CD4-positive, alpha-beta memory T cell (primary cell): ENCODE results near the gene AGO1. TPM values are rescaled to one million over a fixed set of nuclear protein-coding genes. Genes with fewer than 3 reads are reported as not detected.
"Not testable (repeated sequence)": the region's sequence is repeated elsewhere in the genome, so short reads cannot be mapped to it uniquely, and the experiment has no call there.

Source experiments
- CTCF ChIA-PET: fragments of 350-600 bp; sonication (Branson Sonifier 250); formaldehyde crosslinking; loops from one replicate; lab custom pipeline; 2021; ENCODE audit warnings: inconsistent platforms; ENCODE audit not compliant: partially characterized antibody; lab: Charles Lee
- POLR2A ChIA-PET: fragments of 350-600 bp; sonication (Branson Sonifier 250); formaldehyde crosslinking; loops from one replicate; lab custom pipeline; 2021; ENCODE audit not compliant: partially characterized antibody; lab: Charles Lee
- DNase-seq, 5 donors: peaks; one replicate each; pipeline versions ENCODE4 v3.0.0 to v3.0.0-alpha.2; 2020 to 2022; ENCODE audit warnings: mixed read lengths in 1 of 5
- H3K27ac ChIP-seq: one replicate; pipeline ENCODE4 v1.7.0; 2013; ENCODE audit warnings: low read depth, low read length
- H3K27me3 ChIP-seq: 2 replicates; pipeline ENCODE4 v1.7.0; 2013; ENCODE audit warnings: mild to moderate bottlenecking, low read length, moderate library complexity; ENCODE audit not compliant: insufficient read depth
- H3K36me3 ChIP-seq: 2 replicates; pipeline ENCODE4 v1.7.0; 2013; ENCODE audit warnings: mild to moderate bottlenecking, low read length, moderate library complexity; ENCODE audit not compliant: insufficient read depth
- H3K4me1 ChIP-seq: 2 replicates; pipeline ENCODE4 v1.7.0; 2013; ENCODE audit warnings: mild to moderate bottlenecking, low read length, moderate library complexity; ENCODE audit not compliant: insufficient read depth
- H3K4me3 ChIP-seq, 2 donors: one replicate each; pipeline ENCODE4 v1.7.0; 2013; ENCODE audit warnings: low read length in 2 of 2, mild to moderate bottlenecking in 1 of 2
- H3K9me3 ChIP-seq, 2 donors: one replicate each; pipeline ENCODE4 v1.7.0; 2013; ENCODE audit warnings: low read length in 2 of 2, control low read depth in 1 of 2; ENCODE audit not compliant: control insufficient read depth in 1 of 2
- H3K27ac Mint-ChIP-seq, 7 donors: one replicate each; pipeline ENCODE4 v1.8.0; 2020 to 2021; ENCODE audit warnings: mixed read lengths in 7 of 7, mild to moderate bottlenecking in 6 of 7, inconsistent platforms in 3 of 7, moderate library complexity in 3 of 7
- H3K27me3 Mint-ChIP-seq, 2 donors: one replicate each; pipeline ENCODE4 v1.8.0; 2020 to 2021; ENCODE audit warnings: mixed read lengths in 2 of 2
- H3K36me3 Mint-ChIP-seq, 2 donors: one replicate each; pipeline ENCODE4 v1.8.0; 2020 to 2021; ENCODE audit warnings: mixed read lengths in 2 of 2, inconsistent platforms in 1 of 2, mild to moderate bottlenecking in 1 of 2
- H3K4me1 Mint-ChIP-seq, 4 donors: one replicate each; pipeline ENCODE4 v1.8.0; 2020 to 2021; ENCODE audit warnings: mixed read lengths in 4 of 4, mild to moderate bottlenecking in 1 of 4
- H3K4me3 Mint-ChIP-seq, 8 donors: one replicate each; pipeline ENCODE4 v1.8.0; 2020 to 2021; ENCODE audit warnings: mixed read lengths in 8 of 8, mild to moderate bottlenecking in 7 of 8, moderate library complexity in 6 of 8, inconsistent platforms in 3 of 8
- H3K9me3 Mint-ChIP-seq, 8 donors: one replicate each; pipeline ENCODE4 v1.8.0; 2020 to 2021; ENCODE audit warnings: mixed read lengths in 8 of 8, mild to moderate bottlenecking in 5 of 8, inconsistent platforms in 3 of 8, moderate library complexity in 1 of 8
- intact Hi-C: fragments of 100-400 bp; cut with micrococcal nuclease; formaldehyde crosslinking; loops from one replicate; pipeline ENCODE4 v1.15.1; 2023
- polyA plus RNA-seq, 2 donors: library from polyadenylated mRNA; unstranded; fragments of 300-500 nt; fragmentation: Illumina TruSeq; gene quantifications; one replicate each; pipeline ENCODE4 v1.2.3, GENCODE V29; 2021
- total RNA-seq, 2 experiments: library from RNA; stranded (reverse); gene quantifications; one replicate each; pipeline ENCODE4 v1.2.3, GENCODE V29; 2021

Gene AGO1
- total and polyA plus RNA-seq, 4 experiments from 2014 or later, result 7.4 to 27.3 (median 17.8) TPM

GRCh38 chr1:35869245-35869950, 13.6 kb upstream of the AGO1 start:
- not testable (repeated sequence) for H3K36me3 Mint-ChIP-seq

GRCh38 chr1:35870651-35871309, 12.2 kb upstream of the AGO1 start:
- intact Hi-C loops, result no loop called here
- no peak for DNase-seq
- Mint-ChIP-seq H3K9me3 (peaks cover 0 to 1% (median 0%) of the 10 kb centered on the region in 8 donors), H3K27me3 (peaks cover 0 to 1% of the 10 kb centered on the region in 2 donors), H3K36me3 (no peaks in the 10 kb centered on the region), H3K4me3 (no peak overlapping the region), H3K27ac (no peak overlapping the region), H3K4me1 (no peaks in the 10 kb centered on the region)
- POLR2A ChIA-PET, result no interaction called here
- H3K27me3 ChIP-seq, result no peaks in the 10 kb centered on the region
- H3K36me3 ChIP-seq, result no peaks in the 10 kb centered on the region
- H3K4me1 ChIP-seq, result no peaks in the 10 kb centered on the region
- no peak overlapping the region for H3K4me3 ChIP-seq
- CTCF ChIA-PET, result no interaction called here
- H3K27ac ChIP-seq, result no peak overlapping the region
- no peaks in the 10 kb centered on the region for H3K9me3 ChIP-seq

More at GRCh38 chr1:35869245-35869950, 13.6 kb upstream of the AGO1 start:
- H3K27me3 Mint-ChIP-seq, H3K27me3 ChIP-seq, H3K27ac Mint-ChIP-seq, H3K4me1 ChIP-seq, CTCF ChIA-PET, POLR2A ChIA-PET, H3K4me1 Mint-ChIP-seq, H3K9me3 Mint-ChIP-seq, H3K4me3 ChIP-seq, H3K9me3 ChIP-seq, intact Hi-C loops, DNase-seq, H3K4me3 Mint-ChIP-seq, H3K36me3 ChIP-seq, H3K27ac ChIP-seq: not testable (repeated sequence)

GRCh38 chr1:35873243-35873750, 9.7 kb upstream of the AGO1 start:
- Mint-ChIP-seq H3K4me1 (no peaks in the 10 kb centered on the region), H3K27me3 (peaks cover 0 to 1% of the 10 kb centered on the region in 2 donors), H3K27ac (no peak overlapping the region), H3K4me3 (no peak overlapping the region), H3K36me3 (no peaks in the 10 kb centered on the region), H3K9me3 (peaks cover 0 to 1% (median 0%) of the 10 kb centered on the region in 8 donors)
- H3K4me1 ChIP-seq, result no peaks in the 10 kb centered on the region
- no peaks in the 10 kb centered on the region for H3K9me3 ChIP-seq
- H3K27me3 ChIP-seq, result no peaks in the 10 kb centered on the region
- intact Hi-C loops, result no loop called here
- CTCF ChIA-PET, result interaction anchor here (1.4 to 3.3 kb wide), 2 partner anchors 10 kb away, joined by 4 to 16 read pairs; partner anchors contain the start of gene AGO1
- POLR2A ChIA-PET, result no interaction called here
- H3K36me3 ChIP-seq, result no peaks in the 10 kb centered on the region
- no peak for DNase-seq
- no peak overlapping the region for H3K27ac ChIP-seq
- H3K4me3 ChIP-seq, result no peak overlapping the region

- H3K4me1 ChIP-seq, DNase-seq, H3K27me3 Mint-ChIP-seq, H3K4me3 ChIP-seq, H3K27ac Mint-ChIP-seq, H3K27me3 ChIP-seq, POLR2A ChIA-PET, H3K4me3 Mint-ChIP-seq, intact Hi-C loops, H3K36me3 ChIP-seq, H3K36me3 Mint-ChIP-seq, H3K9me3 ChIP-seq, H3K4me1 Mint-ChIP-seq, H3K9me3 Mint-ChIP-seq, H3K27ac ChIP-seq: not testable (repeated sequence)
- CTCF ChIA-PET, result interaction anchor here (0.9 to 3.3 kb wide), 2 partner anchors 9 to 14 kb away, joined by 4 to 16 read pairs; partner anchors contain the start of gene AGO1
These were observed 8.9 kb upstream of the AGO1 start for GRCh38 chr1:35874115-35874514.

- Mint-ChIP-seq H3K9me3 (no peaks in the 10 kb centered on the region), H3K4me1 (peaks cover 2 to 4% (median 4%) of the 10 kb centered on the region in 4 donors), H3K36me3 (no peaks in the 10 kb centered on the region), H3K27me3 (peaks cover under 1 to 3% of the 10 kb centered on the region in 2 donors), H3K27ac (no peak overlapping the region), H3K4me3 (no peak overlapping the region)
- Histone ChIP-seq H3K4me1 (no peaks in the 10 kb centered on the region), H3K36me3 (no peaks in the 10 kb centered on the region), H3K4me3 (no peak overlapping the region), H3K27ac (no peak overlapping the region), H3K9me3 (no peaks in the 10 kb centered on the region), H3K27me3 (no peaks in the 10 kb centered on the region)
- ChIA-PET POLR2A (no interaction called here), CTCF (no interaction called here)
- no peak for DNase-seq
- intact Hi-C loops, result no loop called here
These were observed 6.0 kb upstream of the AGO1 start for GRCh38 chr1:35876988-35877387.

- peak overlapping the region in 7 of 8 donors; percentile 21 to 96 (median 68) for H3K4me3 Mint-ChIP-seq
- Histone ChIP-seq H3K4me3 (no peak overlapping the region), H3K36me3 (no peaks in the 10 kb centered on the region), H3K27me3 (no peaks in the 10 kb centered on the region), H3K9me3 (no peaks in the 10 kb centered on the region), H3K27ac (no peak overlapping the region), H3K4me1 (peaks cover 34% of the 10 kb centered on the region)
- DNase-seq, result no peak
- peak overlapping the region in 6 of 7 donors; percentile 39 to 87 (median 53) for H3K27ac Mint-ChIP-seq
- no peaks in the 10 kb centered on the region for H3K36me3 Mint-ChIP-seq
- ChIA-PET CTCF (interaction anchor here (0.7 to 1.9 kb wide), 4 partner anchors 8 to 49 kb away, joined by 3 to 16 read pairs (median 6); partner anchors contain the start of gene AGO3), POLR2A (interaction anchor here (1.6 to 1.8 kb wide), 2 partner anchors 49 to 113 kb away, joined by 4 to 11 read pairs; partner anchors contain the start of genes AGO3 and CLSPN)
- no peaks in the 10 kb centered on the region for H3K9me3 Mint-ChIP-seq
- H3K4me1 Mint-ChIP-seq, result peaks cover 27 to 47% (median 37%) of the 10 kb centered on the region in 4 donors
- intact Hi-C loops, result loop anchor here (10.0 kb wide), 1 partner anchor 403 kb away; no protein-coding TSS in a partner anchor
- H3K27me3 Mint-ChIP-seq, result peaks cover 1 to 3% of the 10 kb centered on the region in 2 donors
These were observed 1.1 kb upstream of the AGO1 start for GRCh38 chr1:35881850-35882273.

- ChIA-PET CTCF (interaction anchor here (0.7 to 1.9 kb wide), 10 partner anchors 9 to 113 kb away, joined by 3 to 16 read pairs (median 4); partner anchors contain the start of genes AGO3 and CLSPN), POLR2A (interaction anchor here (0.6 to 1.8 kb wide), 5 partner anchors 15 to 552 kb away, joined by 3 to 11 read pairs (median 3); partner anchors contain the start of genes AGO3 and CLSPN)
- Mint-ChIP-seq H3K4me3 (peak overlapping the region; percentile 46 to 96 (median 64)), H3K4me1 (peaks cover 33 to 54% (median 42%) of the 10 kb centered on the region in 4 donors), H3K27ac (peak overlapping the region in 6 of 7 donors; percentile 43 to 88 (median 79)), H3K36me3 (no peaks in the 10 kb centered on the region), H3K9me3 (no peaks in the 10 kb centered on the region), H3K27me3 (peaks cover 1 to 3% of the 10 kb centered on the region in 2 donors)
- Histone ChIP-seq H3K36me3 (no peaks in the 10 kb centered on the region), H3K27me3 (no peaks in the 10 kb centered on the region), H3K27ac (peak overlapping the region; percentile 18), H3K4me1 (peaks cover 40% of the 10 kb centered on the region), H3K9me3 (no peaks in the 10 kb centered on the region), H3K4me3 (no peak overlapping the region)
- intact Hi-C loops, result loop anchor here (10.0 kb wide), 1 partner anchor 402 kb away; no protein-coding TSS in a partner anchor
- peak in 1 of 5 donors; percentile 37 for DNase-seq
These were observed 444 bp upstream of the AGO1 start for GRCh38 chr1:35882586-35882944.
